ENCODE data around the gene PAPSS1.

The PAPSS1 gene

GRCh38 chr4:107578321-107578720, 141.7 kb downstream of the PAPSS1 start:
- WGBS (ENCODE audit: extremely low coverage, insufficient coverage, low lambda C conversion rate): no CpG with 5 or more reads among the region's 2 CpGs
- no peak overlapping the region for H3K4me2 ChIP-seq (ENCODE audit: low read length)

GRCh38 chr4:107577743-107578142, 142.3 kb downstream of the PAPSS1 start:
- no CpG with 5 or more reads among the region's 3 CpGs for WGBS (ENCODE audit: extremely low coverage, insufficient coverage, low lambda C conversion rate)

More at GRCh38 chr4:107578321-107578720, 141.7 kb downstream of the PAPSS1 start:
- Histone ChIP-seq H4K8ac (ENCODE audit: low read depth, low read length) (no peak overlapping the region), H2BK15ac (replicated peaks; ENCODE audit: low read depth) (no peak overlapping the region), H3K79me1 (ENCODE audit: low read length) (no peaks in the 10 kb centered on the region), H3K27me3 (ENCODE audit: insufficient read depth, low read length, poor library complexity) (no peaks in the 10 kb centered on the region), H3K9ac (ENCODE audit: low read length) (no peak overlapping the region), H2BK120ac (ENCODE audit: low read depth, low read length) (no peak overlapping the region), H3K4me3 (ENCODE audit: low read length) (no peak overlapping the region), H3K23ac (ENCODE audit: low read length) (no peak overlapping the region), H3K18ac (ENCODE audit: low read length) (no peak overlapping the region), H3K36me3 (ENCODE audit: control insufficient read depth, insufficient read depth, low read length) (no peaks in the 10 kb centered on the region), H3K56ac (ENCODE audit: low read length) (no peak overlapping the region), H3K79me2 (ENCODE audit: control insufficient read depth, insufficient read depth, low read length) (no peaks in the 10 kb centered on the region), H2BK5ac (ENCODE audit: low read length) (no peak overlapping the region), H3K27ac (ENCODE audit: low read depth, low read length) (no peak overlapping the region), H2AK5ac (ENCODE audit: low read length) (no peak overlapping the region), H4K5ac (ENCODE audit: low read length) (no peak overlapping the region), H3K4me1 (ENCODE audit: control insufficient read depth, low read depth, low read length) (no peaks in the 10 kb centered on the region), H3K4ac (ENCODE audit: low read depth, low read length) (no peak overlapping the region)
- no peak for DNase-seq

GRCh38 chr4:107575243-107575642, 144.8 kb downstream of the PAPSS1 start:
- no peaks in the 10 kb centered on the region for H3K36me3 ChIP-seq (ENCODE audit: control insufficient read depth, insufficient read depth, low read length)
- H3K79me2 ChIP-seq (ENCODE audit: control insufficient read depth, insufficient read depth, low read length): no peaks in the 10 kb centered on the region
- no peak overlapping the region for H3K56ac ChIP-seq (ENCODE audit: low read length)
- H2BK5ac ChIP-seq (ENCODE audit: low read length): no peak overlapping the region
- no peak overlapping the region for H3K4me2 ChIP-seq (ENCODE audit: low read length)
- H3K23ac ChIP-seq (ENCODE audit: low read length): no peak overlapping the region
- no peaks in the 10 kb centered on the region for H3K79me1 ChIP-seq (ENCODE audit: low read length)
- no CpG with 5 or more reads among the region's 10 CpGs for WGBS (ENCODE audit: extremely low coverage, insufficient coverage, low lambda C conversion rate)
- no peak overlapping the region for H3K27ac ChIP-seq (ENCODE audit: low read depth, low read length)
- H3K27me3 ChIP-seq (ENCODE audit: insufficient read depth, low read length, poor library complexity): no peaks in the 10 kb centered on the region
- no peak overlapping the region for H2BK15ac ChIP-seq (replicated peaks; ENCODE audit: low read depth)
- H2AK5ac ChIP-seq (ENCODE audit: low read length): no peak overlapping the region
- no peak for DNase-seq
- H3K18ac ChIP-seq (ENCODE audit: low read length): no peak overlapping the region
- no peak overlapping the region for H2BK120ac ChIP-seq (ENCODE audit: low read depth, low read length)
- no peak overlapping the region for H3K9ac ChIP-seq (ENCODE audit: low read length)
- no peak overlapping the region for H3K4me3 ChIP-seq (ENCODE audit: low read length)
- H3K4me1 ChIP-seq (ENCODE audit: control insufficient read depth, low read depth, low read length): no peaks in the 10 kb centered on the region
- no peak overlapping the region for H3K4ac ChIP-seq (ENCODE audit: low read depth, low read length)
- H4K5ac ChIP-seq (ENCODE audit: low read length): no peak overlapping the region
- no peak overlapping the region for H4K8ac ChIP-seq (ENCODE audit: low read depth, low read length)

More at GRCh38 chr4:107577743-107578142, 142.3 kb downstream of the PAPSS1 start:
- Histone ChIP-seq H2AK5ac (ENCODE audit: low read length) (no peak overlapping the region), H3K4ac (ENCODE audit: low read depth, low read length) (no peak overlapping the region), H3K18ac (ENCODE audit: low read length) (no peak overlapping the region), H3K27ac (ENCODE audit: low read depth, low read length) (no peak overlapping the region), H2BK15ac (replicated peaks; ENCODE audit: low read depth) (no peak overlapping the region), H3K56ac (ENCODE audit: low read length) (no peak overlapping the region), H4K5ac (ENCODE audit: low read length) (no peak overlapping the region), H2BK5ac (ENCODE audit: low read length) (no peak overlapping the region), H3K79me1 (ENCODE audit: low read length) (no peaks in the 10 kb centered on the region), H3K4me1 (ENCODE audit: control insufficient read depth, low read depth, low read length) (no peaks in the 10 kb centered on the region), H3K79me2 (ENCODE audit: control insufficient read depth, insufficient read depth, low read length) (no peaks in the 10 kb centered on the region), H2BK120ac (ENCODE audit: low read depth, low read length) (no peak overlapping the region), H3K27me3 (ENCODE audit: insufficient read depth, low read length, poor library complexity) (no peaks in the 10 kb centered on the region), H3K23ac (ENCODE audit: low read length) (no peak overlapping the region), H4K8ac (ENCODE audit: low read depth, low read length) (no peak overlapping the region), H3K9ac (ENCODE audit: low read length) (no peak overlapping the region), H3K4me2 (ENCODE audit: low read length) (no peak overlapping the region), H3K36me3 (ENCODE audit: control insufficient read depth, insufficient read depth, low read length) (no peaks in the 10 kb centered on the region), H3K4me3 (ENCODE audit: low read length) (no peak overlapping the region)
- DNase-seq: no peak

- no peak overlapping the region for H3K9ac ChIP-seq (ENCODE audit: low read length)
- H3K4me2 ChIP-seq (ENCODE audit: low read length): no peak overlapping the region
- H3K18ac ChIP-seq (ENCODE audit: low read length): no peak overlapping the region
- H4K5ac ChIP-seq (ENCODE audit: low read length): no peak overlapping the region
- H3K27ac ChIP-seq (ENCODE audit: low read depth, low read length): no peak overlapping the region
- H2BK5ac ChIP-seq (ENCODE audit: low read length): no peak overlapping the region
- no peaks in the 10 kb centered on the region for H3K4me1 ChIP-seq (ENCODE audit: control insufficient read depth, low read depth, low read length)
- WGBS (ENCODE audit: extremely low coverage, insufficient coverage, low lambda C conversion rate): no CpG with 5 or more reads among the region's 2 CpGs
- no peak overlapping the region for H3K23ac ChIP-seq (ENCODE audit: low read length)
- no peak overlapping the region for H4K8ac ChIP-seq (ENCODE audit: low read depth, low read length)
- no peak overlapping the region for H3K4me3 ChIP-seq (ENCODE audit: low read length)
- no peaks in the 10 kb centered on the region for H3K36me3 ChIP-seq (ENCODE audit: control insufficient read depth, insufficient read depth, low read length)
- H2BK15ac ChIP-seq (replicated peaks; ENCODE audit: low read depth): no peak overlapping the region
- H3K79me2 ChIP-seq (ENCODE audit: control insufficient read depth, insufficient read depth, low read length): no peaks in the 10 kb centered on the region
- H3K4ac ChIP-seq (ENCODE audit: low read depth, low read length): no peak overlapping the region
- H2AK5ac ChIP-seq (ENCODE audit: low read length): no peak overlapping the region
- no peaks in the 10 kb centered on the region for H3K27me3 ChIP-seq (ENCODE audit: insufficient read depth, low read length, poor library complexity)
- no peak overlapping the region for H3K56ac ChIP-seq (ENCODE audit: low read length)
- no peak for DNase-seq
- H3K79me1 ChIP-seq (ENCODE audit: low read length): no peaks in the 10 kb centered on the region
- H2BK120ac ChIP-seq (ENCODE audit: low read depth, low read length): no peak overlapping the region
Observed at GRCh38 chr4:107572281-107572680, 147.8 kb downstream of the PAPSS1 start.

GRCh38 chr4:107570952-107571351, 149.1 kb downstream of the PAPSS1 start:
- Histone ChIP-seq H3K79me2 (ENCODE audit: control insufficient read depth, insufficient read depth, low read length) (no peaks in the 10 kb centered on the region), H3K79me1 (ENCODE audit: low read length) (no peaks in the 10 kb centered on the region), H3K18ac (ENCODE audit: low read length) (no peak overlapping the region), H3K9ac (ENCODE audit: low read length) (no peak overlapping the region), H2BK120ac (ENCODE audit: low read depth, low read length) (no peak overlapping the region), H3K23ac (ENCODE audit: low read length) (no peak overlapping the region), H3K4ac (ENCODE audit: low read depth, low read length) (no peak overlapping the region), H4K5ac (ENCODE audit: low read length) (no peak overlapping the region), H2BK5ac (ENCODE audit: low read length) (no peak overlapping the region), H3K27me3 (ENCODE audit: insufficient read depth, low read length, poor library complexity) (no peaks in the 10 kb centered on the region), H3K4me2 (ENCODE audit: low read length) (no peak overlapping the region), H3K56ac (ENCODE audit: low read length) (no peak overlapping the region), H3K36me3 (ENCODE audit: control insufficient read depth, insufficient read depth, low read length) (no peaks in the 10 kb centered on the region), H3K4me1 (ENCODE audit: control insufficient read depth, low read depth, low read length) (no peaks in the 10 kb centered on the region), H3K27ac (ENCODE audit: low read depth, low read length) (no peak overlapping the region), H2BK15ac (replicated peaks; ENCODE audit: low read depth) (no peak overlapping the region), H2AK5ac (ENCODE audit: low read length) (no peak overlapping the region), H4K8ac (ENCODE audit: low read depth, low read length) (no peak overlapping the region), H3K4me3 (ENCODE audit: low read length) (no peak overlapping the region)
- WGBS (ENCODE audit: extremely low coverage, insufficient coverage, low lambda C conversion rate): no CpG with 5 or more reads among the region's 2 CpGs
- no peak for DNase-seq

- H3K4me1 ChIP-seq (ENCODE audit: control insufficient read depth, low read depth, low read length): peaks cover 4% of the 10 kb centered on the region
- H3K9ac ChIP-seq (ENCODE audit: low read length): no peak overlapping the region
- H3K4ac ChIP-seq (ENCODE audit: low read depth, low read length): no peak overlapping the region
- H3K36me3 ChIP-seq (ENCODE audit: control insufficient read depth, insufficient read depth, low read length): no peaks in the 10 kb centered on the region
- H3K79me1 ChIP-seq (ENCODE audit: low read length): no peaks in the 10 kb centered on the region
- H4K8ac ChIP-seq (ENCODE audit: low read depth, low read length): no peak overlapping the region
- no peak overlapping the region for H3K4me2 ChIP-seq (ENCODE audit: low read length)
- DNase-seq: peak; percentile 57
- H3K4me3 ChIP-seq (ENCODE audit: low read length): no peak overlapping the region
- H2BK120ac ChIP-seq (ENCODE audit: low read depth, low read length): no peak overlapping the region
- no peak overlapping the region for H3K27ac ChIP-seq (ENCODE audit: low read depth, low read length)
- WGBS (ENCODE audit: extremely low coverage, insufficient coverage, low lambda C conversion rate): no CpG with 5 or more reads among the region's 5 CpGs
- H3K18ac ChIP-seq (ENCODE audit: low read length): no peak overlapping the region
- no peak overlapping the region for H2AK5ac ChIP-seq (ENCODE audit: low read length)
- H4K5ac ChIP-seq (ENCODE audit: low read length): no peak overlapping the region
- H2BK15ac ChIP-seq (replicated peaks; ENCODE audit: low read depth): no peak overlapping the region
- no peak overlapping the region for H3K23ac ChIP-seq (ENCODE audit: low read length)
- no peaks in the 10 kb centered on the region for H3K79me2 ChIP-seq (ENCODE audit: control insufficient read depth, insufficient read depth, low read length)
- H3K27me3 ChIP-seq (ENCODE audit: insufficient read depth, low read length, poor library complexity): no peaks in the 10 kb centered on the region
- H2BK5ac ChIP-seq (ENCODE audit: low read length): no peak overlapping the region
- no peak overlapping the region for H3K56ac ChIP-seq (ENCODE audit: low read length)
Observed at GRCh38 chr4:107564326-107564725, 155.7 kb downstream of the PAPSS1 start.

Measured in mesendoderm (in vitro differentiated cells).